IMR-90 (cell line): Measurements from ENCODE around the gene ADRA1B. TPM values are rescaled to one million over a fixed set of nuclear protein-coding genes. Genes with fewer than 3 reads are reported as not detected.

Experiments used
- ATAC-seq: fragments of 200-7000 bp; cut with Tn5 transposase; 2 replicates; pipeline ENCODE4 v1.9.1; 2020; ENCODE audit warnings: low read depth, mild to moderate bottlenecking, moderate library complexity
- BruUV-seq: library from RNA; stranded (reverse); fragments of 400-500 nt; replicated peaks from 2 replicates; lab custom pipeline; 2021; lab: Mats Ljungman, UMichigan
- CTCF ChIA-PET: fragments of 300-600 bp; formaldehyde crosslinking; extraction: SDS; loops from one replicate; lab custom pipeline; 2021; ENCODE audit warnings: antibody characterized with exemption; lab: Yijun Ruan, JAX
- POLR2A ChIA-PET: fragments of 300-600 bp; sonication (Branson Sonifier 250); formaldehyde crosslinking; loops from one replicate; lab custom pipeline; 2022; ENCODE audit warnings: antibody characterized with exemption; ENCODE audit not compliant: unreplicated experiment; lab: Charles Lee
- DNase-seq: peaks from one replicate; pipeline ENCODE4 v3.0.0; 2013
- H2AFZ ChIP-seq: replicated peaks from 2 replicates; pipeline ENCODE3; 2013; ENCODE audit warnings: low read length, mild to moderate bottlenecking; ENCODE audit not compliant: poor library complexity
- H2AK5ac ChIP-seq: 2 replicates; pipeline ENCODE4 v1.6.1; 2013; ENCODE audit warnings: low read depth, low read length, inconsistent platforms
- H2AK9ac ChIP-seq: replicated peaks from 2 replicates; pipeline ENCODE3; 2013; ENCODE audit warnings: mild to moderate bottlenecking, low read depth, low read length, moderate library complexity; ENCODE audit not compliant: poor library complexity
- H2BK120ac ChIP-seq: 2 replicates; pipeline ENCODE4 v1.6.1; 2013; ENCODE audit warnings: low read depth, low read length, inconsistent platforms
- H2BK15ac ChIP-seq: 3 replicates; pipeline ENCODE4 v1.6.1; 2013; ENCODE audit warnings: low read depth, low read length, inconsistent platforms
- H2BK20ac ChIP-seq: 2 replicates; pipeline ENCODE4 v1.6.1; 2013; ENCODE audit warnings: low read depth, mild to moderate bottlenecking, inconsistent platforms, low read length, moderate library complexity
- H2BK5ac ChIP-seq: 2 replicates; pipeline ENCODE4 v1.6.1; 2013; ENCODE audit warnings: mild to moderate bottlenecking, low read depth, low read length, inconsistent platforms; ENCODE audit not compliant: poor library complexity, severe bottlenecking
- H3K14ac ChIP-seq: replicated peaks from 2 replicates; pipeline ENCODE4 v1.6.1; 2013; ENCODE audit warnings: low read depth, low read length, inconsistent platforms
- H3K18ac ChIP-seq: 2 replicates; pipeline ENCODE4 v1.6.1; 2013; ENCODE audit warnings: low read depth, low read length, control low read depth
- H3K23ac ChIP-seq: 2 replicates; pipeline ENCODE4 v1.6.1; 2013; ENCODE audit warnings: low read depth, low read length, inconsistent platforms
- H3K27ac ChIP-seq: 2 replicates; pipeline ENCODE4 v1.5.1; 2013; ENCODE audit warnings: mild to moderate bottlenecking, control low read depth, low read length; ENCODE audit not compliant: insufficient read depth
- H3K27me3 ChIP-seq: 2 replicates; pipeline ENCODE4 v1.6.1; 2013; ENCODE audit warnings: low read length; ENCODE audit not compliant: control insufficient read depth, insufficient read depth
- H3K36me3 ChIP-seq: 2 replicates; pipeline ENCODE4 v1.6.1; 2013; ENCODE audit warnings: low read length, mixed read lengths; ENCODE audit not compliant: control insufficient read depth, insufficient read depth
- H3K4ac ChIP-seq: 2 replicates; pipeline ENCODE4 v1.6.1; 2013; ENCODE audit warnings: low read depth, low read length, inconsistent platforms
- H3K4me1 ChIP-seq: 2 replicates; pipeline ENCODE4 v1.6.1; 2013; ENCODE audit warnings: low read length, mixed read lengths; ENCODE audit not compliant: control insufficient read depth, insufficient read depth
- H3K4me2 ChIP-seq: 2 replicates; pipeline ENCODE4 v1.6.1; 2013; ENCODE audit warnings: low read depth, mild to moderate bottlenecking, control low read depth, low read length, moderate library complexity
- H3K4me3 ChIP-seq: 2 replicates; pipeline ENCODE4 v1.5.1; 2013; ENCODE audit warnings: low read depth, mild to moderate bottlenecking, control low read depth, low read length, moderate library complexity; ENCODE audit not compliant: insufficient read depth
- H3K56ac ChIP-seq: 2 replicates; pipeline ENCODE4 v1.6.1; 2013; ENCODE audit warnings: low read length, inconsistent platforms; ENCODE audit not compliant: insufficient read depth; ENCODE audit errors: extremely low read depth
- H3K79me1 ChIP-seq, 2 experiments: 2 replicates each; pipeline ENCODE4 v1.6.1; 2013; ENCODE audit warnings: low read length in 2 of 2, inconsistent platforms in 1 of 2, low read depth in 1 of 2
- H3K9ac ChIP-seq: 2 replicates; pipeline ENCODE4 v1.6.1; 2013; ENCODE audit warnings: low read depth, low read length, control low read depth
- H3K9me1 ChIP-seq: 2 replicates; pipeline ENCODE4 v1.6.1; 2013; ENCODE audit warnings: low read length, inconsistent platforms; ENCODE audit not compliant: insufficient read depth
- H3K9me3 ChIP-seq: 2 replicates; pipeline ENCODE4 v1.6.1; 2013; ENCODE audit warnings: low read length; ENCODE audit not compliant: control insufficient read depth, insufficient read depth
- H4K20me1 ChIP-seq: 2 replicates; pipeline ENCODE4 v1.6.1; 2013; ENCODE audit warnings: low read length, inconsistent platforms; ENCODE audit not compliant: insufficient read depth
- H4K5ac ChIP-seq: 2 replicates; pipeline ENCODE4 v1.6.1; 2013; ENCODE audit warnings: mild to moderate bottlenecking, low read depth, low read length, control low read depth
- H4K8ac ChIP-seq, 2 experiments: 2 replicates each; pipeline ENCODE4 v1.6.1; 2013; ENCODE audit warnings: low read depth in 2 of 2, low read length in 2 of 2, control low read depth in 1 of 2, inconsistent platforms in 1 of 2
- H4K91ac ChIP-seq: 2 replicates; pipeline ENCODE4 v1.6.1; 2013; ENCODE audit warnings: low read depth, low read length, inconsistent platforms; ENCODE audit not compliant: insufficient read depth
- BHLHE40 ChIP-seq: fragments of 150-350 bp; IDR thresholded peaks from 2 replicates; pipeline ENCODE4 v1.6.1; 2016; ENCODE audit warnings: mild to moderate bottlenecking, low read depth, low read length
- CEBPB ChIP-seq: IDR thresholded peaks from 2 replicates; pipeline ENCODE4 v1.6.1; 2012; ENCODE audit warnings: low read depth, low read length, improper control_type of control experiment
- CHD1 ChIP-seq: IDR thresholded peaks from 2 replicates; pipeline ENCODE4 v1.6.1; 2012; ENCODE audit warnings: low read depth, low read length, improper control_type of control experiment
- CTCF ChIP-seq: conservative IDR thresholded peaks from 2 replicates; pipeline ENCODE4 v1.5.1; 2012; ENCODE audit warnings: mild to moderate bottlenecking, low read depth, low read length, improper control_type of control experiment
- ELK1 ChIP-seq: fragments of 150-350 bp; IDR thresholded peaks from 2 replicates; pipeline ENCODE4 v1.6.1; 2016; ENCODE audit warnings: low read depth, mild to moderate bottlenecking, low read length, moderate library complexity, borderline replicate concordance
- FOS ChIP-seq: fragments of 150-350 bp; IDR thresholded peaks from 2 replicates; pipeline ENCODE4 v1.6.1; 2016; ENCODE audit warnings: low read depth, low read length
- MAZ ChIP-seq: IDR thresholded peaks from 2 replicates; pipeline ENCODE4 v1.6.1; 2012; ENCODE audit warnings: low read depth, mild to moderate bottlenecking, low read length, improper control_type of control experiment, moderate library complexity, borderline replicate concordance
- MXI1 ChIP-seq: IDR thresholded peaks from 2 replicates; pipeline ENCODE4 v1.6.1; 2012; ENCODE audit warnings: low read depth, mild to moderate bottlenecking, low read length, moderate library complexity, borderline replicate concordance
- NFE2L2 ChIP-seq: fragments of 150-350 bp; IDR thresholded peaks from 2 replicates; pipeline ENCODE4 v1.6.1; 2016; ENCODE audit warnings: low read depth, mild to moderate bottlenecking, low read length
- POLR2A ChIP-seq: IDR thresholded peaks from 2 replicates; pipeline ENCODE4 v1.6.1; 2012; ENCODE audit warnings: mild to moderate bottlenecking, low read depth, low read length
- RAD21 ChIP-seq: IDR thresholded peaks from 2 replicates; pipeline ENCODE4 v1.6.1; 2012; ENCODE audit warnings: low read length, improper control_type of control experiment
- RCOR1 ChIP-seq: IDR thresholded peaks from 2 replicates; pipeline ENCODE4 v1.6.1; 2012; ENCODE audit warnings: mild to moderate bottlenecking, low read length, improper control_type of control experiment; ENCODE audit not compliant: insufficient replicate concordance
- RFX5 ChIP-seq: IDR thresholded peaks from 2 replicates; pipeline ENCODE4 v1.8.0; 2012; ENCODE audit warnings: low read depth, mild to moderate bottlenecking, low read length, moderate library complexity
- SMC3 ChIP-seq: fragments of 150-350 bp; IDR thresholded peaks from 2 replicates; pipeline ENCODE4 v1.6.1; 2016; ENCODE audit warnings: low read depth, mild to moderate bottlenecking, antibody characterized with exemption, low read length, moderate library complexity
- USF2 ChIP-seq: fragments of 150-350 bp; IDR thresholded peaks from 2 replicates; pipeline ENCODE4 v1.6.1; 2017; ENCODE audit warnings: mild to moderate bottlenecking, antibody characterized with exemption, low read length, low read depth
- whole genome bisulfite sequencing, 2 experiments: methylation state at CpG; one replicate each; pipeline versions ENCODE4 v1.1.5 to v1.1.7; 2013; ENCODE audit warnings: missing lambda C conversion rate in 2 of 2; ENCODE audit not compliant: insufficient read length in 1 of 2; ENCODE audit errors: extremely low coverage in 2 of 2; 5-methylcytosine and 5-hydroxymethylcytosine counted together
- dilution Hi-C: fragments of 300-500 bp; cut with HindIII; formaldehyde crosslinking; loops from one replicate; pipeline ENCODE4 v1.14.3; 2018; ENCODE audit warnings: low sequenced_read_pairs; ENCODE audit not compliant: unreplicated experiment
- in situ Hi-C: fragments of 300-500 bp; cut with MboI; formaldehyde crosslinking; loops from 3 replicates; pipeline ENCODE4 v1.14.3; 2019; ENCODE audit warnings: low sequenced_read_pairs, inconsistent platforms, mixed read lengths
- intact Hi-C: fragments of 100-400 bp; cut with micrococcal nuclease; formaldehyde crosslinking; loops from 2 replicates; pipeline ENCODE4 v1.10.0; 2022
- polyA plus RNA-seq, 3 experiments: library from polyadenylated mRNA; depleted of rRNA; stranded (reverse); fragments of >200 nt; gene quantifications; 2 replicates each; pipeline ENCODE4 v1.2.3, GENCODE V29; 2012; ENCODE audit warnings: low replicate concordance in 1 of 3
- total RNA-seq: library from RNA; depleted of rRNA; stranded (reverse); fragments of >200 nt; gene quantifications from 2 replicates; pipeline ENCODE4 v1.2.3, GENCODE V29; 2012

ADRA1B gene
- total and polyA plus RNA-seq, 2 of the 4 experiments (the other 2 are of a cell fraction), result 0.18 to 1.5 TPM

- H4K91ac ChIP-seq, result no peak overlapping the region
- no peaks in the 10 kb centered on the region for H3K4me1 ChIP-seq
- no peak overlapping the region for H2AFZ ChIP-seq
- no peak overlapping the region for H3K14ac ChIP-seq
- in situ Hi-C loops, result no loop called here
- 89% methylated on average over 9 of the region's 10 CpGs; no CpG with 5 or more reads in 1 of the 2 experiments for WGBS, 2 experiments
- H3K4me3 ChIP-seq, result no peak overlapping the region
- H3K18ac ChIP-seq, result no peak overlapping the region
- DNase-seq (no peak), ATAC-seq (no peak)
- intact Hi-C loops, result no loop called here
- no peak overlapping the region for H3K56ac ChIP-seq
- H3K27ac ChIP-seq, result no peak overlapping the region
- H2AK5ac ChIP-seq, result no peak overlapping the region
- no peak overlapping the region for H3K4ac ChIP-seq
- no peaks in the 10 kb centered on the region for H3K36me3 ChIP-seq
- no peaks in the 10 kb centered on the region; the same call in 1 of the 2 replicates for H3K9me1 ChIP-seq
- no peak overlapping the region for H4K5ac ChIP-seq
- no peaks in the 10 kb centered on the region for H3K79me1 ChIP-seq
- no TSS peak for BruUV-seq
- no peak overlapping the region for H2BK20ac ChIP-seq
- H3K27me3 ChIP-seq, result no peaks in the 10 kb centered on the region; the same call in 1 of the 2 replicates
- no peaks in the 10 kb centered on the region for H4K20me1 ChIP-seq
- POLR2A ChIA-PET, result no interaction called here
- H3K9me3 ChIP-seq, result no peaks in the 10 kb centered on the region
- TF ChIP-seq BHLHE40, result no peak
- no peak for TF ChIP-seq CHD1
- TF ChIP-seq SMC3, result no peak
- no peak for TF ChIP-seq CEBPB
- TF ChIP-seq NFE2L2, result no peak
- no peak for TF ChIP-seq ELK1
- TF ChIP-seq RFX5, result no peak
- no peak for TF ChIP-seq USF2
- no peak for TF ChIP-seq MXI1
- no peak for TF ChIP-seq MAZ
- TF ChIP-seq RCOR1, result no peak
- TF ChIP-seq RAD21, result no peak
- TF ChIP-seq FOS, result no peak
- no peak for TF ChIP-seq CTCF
- no peak for TF ChIP-seq POLR2A
- H3K23ac ChIP-seq, result no peak overlapping the region
- no peak overlapping the region for H2BK120ac ChIP-seq
- dilution Hi-C loops, result no loop called here
- H2AK9ac ChIP-seq, result no peak overlapping the region
- no peak overlapping the region for H4K8ac ChIP-seq
- CTCF ChIA-PET, result interaction anchor here (0.7 to 1.0 kb wide), 3 partner anchors 12 to 43 kb away, joined by 3 read pairs; no protein-coding TSS in a partner anchor
- H3K9ac ChIP-seq, result no peak overlapping the region
- H2BK5ac ChIP-seq, result no peak overlapping the region
- no peak overlapping the region for H2BK15ac ChIP-seq
- H3K4me2 ChIP-seq, result no peak overlapping the region
These were observed 21.3 kb downstream of the ADRA1B start for GRCh38 chr5:159937580-159937979.
